Measurements from ENCODE around the gene AZIN2.
"Not testable (repeated sequence)": the region's sequence is repeated elsewhere in the genome, so short reads cannot be mapped to it uniquely, and the experiment has no call there.

DNA sequence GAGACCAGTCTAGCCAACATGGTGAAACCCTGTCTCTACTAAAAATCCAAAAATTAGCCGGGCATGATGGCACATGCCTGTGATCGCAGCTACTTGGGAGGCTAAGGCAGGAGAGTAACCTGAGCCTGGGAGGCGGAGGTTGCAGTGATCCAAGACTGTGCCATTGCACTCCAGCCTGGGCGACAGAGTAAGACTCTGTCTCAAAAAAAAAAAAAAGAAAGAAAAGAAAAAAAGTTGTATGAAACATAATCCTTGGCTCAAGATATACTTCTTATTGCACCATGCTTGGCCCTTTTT lies 19.1 kb downstream of the AZIN2 start:
- TF ChIP-seq, protein P1, sequence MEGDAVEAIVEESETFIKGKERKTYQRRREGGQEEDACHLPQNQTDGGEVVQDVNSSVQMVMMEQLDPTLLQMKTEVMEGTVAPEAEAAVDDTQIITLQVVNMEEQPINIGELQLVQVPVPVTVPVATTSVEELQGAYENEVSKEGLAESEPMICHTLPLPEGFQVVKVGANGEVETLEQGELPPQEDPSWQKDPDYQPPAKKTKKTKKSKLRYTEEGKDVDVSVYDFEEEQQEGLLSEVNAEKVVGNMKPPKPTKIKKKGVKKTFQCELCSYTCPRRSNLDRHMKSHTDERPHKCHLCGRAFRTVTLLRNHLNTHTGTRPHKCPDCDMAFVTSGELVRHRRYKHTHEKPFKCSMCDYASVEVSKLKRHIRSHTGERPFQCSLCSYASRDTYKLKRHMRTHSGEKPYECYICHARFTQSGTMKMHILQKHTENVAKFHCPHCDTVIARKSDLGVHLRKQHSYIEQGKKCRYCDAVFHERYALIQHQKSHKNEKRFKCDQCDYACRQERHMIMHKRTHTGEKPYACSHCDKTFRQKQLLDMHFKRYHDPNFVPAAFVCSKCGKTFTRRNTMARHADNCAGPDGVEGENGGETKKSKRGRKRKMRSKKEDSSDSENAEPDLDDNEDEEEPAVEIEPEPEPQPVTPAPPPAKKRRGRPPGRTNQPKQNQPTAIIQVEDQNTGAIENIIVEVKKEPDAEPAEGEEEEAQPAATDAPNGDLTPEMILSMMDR (IDR thresholded peaks at IDR 0.05; ENCODE audit: borderline replicate concordance, extremely low read depth, low read length, poor library complexity, severe bottlenecking) = not testable (repeated sequence)
- not testable (repeated sequence) for TF ChIP-seq EZH2 (IDR thresholded peaks at IDR 0.05; ENCODE audit: borderline replicate concordance, low read depth, low read length, severe bottlenecking)
